MCF 10A (cell line): ENCODE results near the gene C2orf49. TPM values are rescaled to one million over a fixed set of nuclear protein-coding genes. Genes with fewer than 3 reads are reported as not detected.

Experiments used
- BruUV-seq: library from RNA; stranded (reverse); fragments of 400-500 nt; replicated peaks from 2 replicates; lab custom pipeline; 2021; lab: Mats Ljungman, UMichigan
- CTCF ChIA-PET: fragments of 300-600 bp; sonication (Branson Sonifier 250); formaldehyde crosslinking; extraction: SDS; loops from one replicate; lab custom pipeline; 2021; ENCODE audit warnings: antibody characterized with exemption, inconsistent platforms; lab: Yijun Ruan, JAX
- POLR2A ChIA-PET: fragments of 300-600, 350-650 bp; sonication (Branson Sonifier 250); formaldehyde crosslinking; extraction: SDS; loops from one replicate; lab custom pipeline; 2020; ENCODE audit warnings: antibody characterized with exemption, inconsistent platforms; lab: Yijun Ruan, JAX
- DNase-seq: peaks from one replicate; pipeline ENCODE4 v3.0.0-alpha.2; 2018; ENCODE audit not compliant: unreplicated experiment
- H3K27ac Mint-ChIP-seq: one replicate; pipeline ENCODE4 v1.8.0; 2022; ENCODE audit warnings: mild to moderate bottlenecking, low read depth, mixed read lengths; ENCODE audit not compliant: unreplicated experiment
- H3K27me3 Mint-ChIP-seq: one replicate; pipeline ENCODE4 v1.8.0; 2022; ENCODE audit warnings: mixed read lengths; ENCODE audit not compliant: insufficient read depth, unreplicated experiment
- H3K36me3 Mint-ChIP-seq: one replicate; pipeline ENCODE4 v1.8.0; 2022; ENCODE audit warnings: mild to moderate bottlenecking, moderate library complexity, mixed read lengths; ENCODE audit not compliant: insufficient read depth, unreplicated experiment
- H3K4me1 Mint-ChIP-seq: one replicate; pipeline ENCODE4 v1.8.0; 2022; ENCODE audit warnings: mixed read lengths; ENCODE audit not compliant: insufficient read depth, unreplicated experiment
- H3K4me3 Mint-ChIP-seq: one replicate; pipeline ENCODE4 v1.8.0; 2022; ENCODE audit warnings: mild to moderate bottlenecking, moderate library complexity, mixed read lengths; ENCODE audit not compliant: unreplicated experiment
- H3K9me3 Mint-ChIP-seq: one replicate; pipeline ENCODE4 v1.8.0; 2022; ENCODE audit warnings: mixed read lengths; ENCODE audit not compliant: unreplicated experiment
- CTCF ChIP-seq: fragments of 200-600 bp; IDR thresholded peaks from one replicate; pipeline ENCODE4 v1.8.0; 2022; ENCODE audit warnings: antibody characterized with exemption, mild to moderate bottlenecking; ENCODE audit not compliant: unreplicated experiment
- intact Hi-C: fragments of 100-400 bp; cut with micrococcal nuclease; formaldehyde crosslinking; loops from 2 replicates; pipeline ENCODE4 v1.14.1; 2022
- total RNA-seq: library from RNA; stranded (reverse); gene quantifications from 2 replicates; pipeline ENCODE4 v1.2.3, GENCODE V29; 2022

The C2orf49 gene
- total RNA-seq, 1 experiment from 2014 or later: 24.2 TPM

GRCh38 chr2:105393373-105394055, 56.2 kb downstream of the C2orf49 start:
- Mint-ChIP-seq H3K27ac (no peak overlapping the region), H3K27me3 (no peaks in the 10 kb centered on the region), H3K4me1 (peaks cover 49% of the 10 kb centered on the region), H3K36me3 (peaks cover 48% of the 10 kb centered on the region), H3K4me3 (no peak overlapping the region), H3K9me3 (no peaks in the 10 kb centered on the region)
- no peak for TF ChIP-seq CTCF
- ChIA-PET CTCF (interaction anchor here (0.5 to 3.1 kb wide), 5 partner anchors 11 to 150 kb away, joined by 3 to 14 read pairs (median 9); no protein-coding TSS in a partner anchor), POLR2A (interaction anchor here (1.2 to 8.4 kb wide), 2 partner anchors 17 to 24 kb away, joined by 4 to 119 read pairs; no protein-coding TSS in a partner anchor)
- no peak for DNase-seq
- no TSS peak for BruUV-seq
- intact Hi-C loops: no loop called here

GRCh38 chr2:105394951-105395611, 57.7 kb downstream of the C2orf49 start:
- peak overlapping the region; percentile 87 for H3K4me3 Mint-ChIP-seq
- no peaks in the 10 kb centered on the region for H3K27me3 Mint-ChIP-seq
- intact Hi-C loops: loop anchor here (5.0 kb wide), 2 partner anchors 38 to 117 kb away; no protein-coding TSS in a partner anchor
- H3K9me3 Mint-ChIP-seq: no peaks in the 10 kb centered on the region
- H3K36me3 Mint-ChIP-seq: peaks cover 33% of the 10 kb centered on the region
- no TSS peak for BruUV-seq
- POLR2A ChIA-PET: interaction anchor here (0.9 to 8.4 kb wide), 6 partner anchors 9 to 126 kb away, joined by 3 to 119 read pairs (median 18); partner anchors contain the start of gene C2orf49
- H3K4me1 Mint-ChIP-seq: peaks cover 49% of the 10 kb centered on the region
- no peak for DNase-seq
- CTCF ChIA-PET: interaction anchor here (0.6 to 3.1 kb wide), 4 partner anchors 9 to 131 kb away, joined by 3 to 14 read pairs (median 6); no protein-coding TSS in a partner anchor
- TF ChIP-seq CTCF: no peak
- H3K27ac Mint-ChIP-seq: peak overlapping the region; percentile 91

GRCh38 chr2:105395691-105396090, 58.4 kb downstream of the C2orf49 start:
- Mint-ChIP-seq H3K36me3 (peaks cover 31% of the 10 kb centered on the region), H3K4me3 (peak overlapping the region; percentile 87), H3K9me3 (no peaks in the 10 kb centered on the region), H3K27ac (peak overlapping the region; percentile 91), H3K27me3 (no peaks in the 10 kb centered on the region), H3K4me1 (peaks cover 49% of the 10 kb centered on the region)
- POLR2A ChIA-PET: interaction anchor here (0.6 to 8.4 kb wide), 11 partner anchors 8 to 797 kb away, joined by 3 to 119 read pairs (median 6); partner anchors contain the start of gene C2orf49
- no peak for DNase-seq
- no TSS peak for BruUV-seq
- no peak for TF ChIP-seq CTCF
- intact Hi-C loops: loop anchor here (1.0 to 5.0 kb wide), 3 partner anchors 38 to 117 kb away; no protein-coding TSS in a partner anchor
- CTCF ChIA-PET: interaction anchor here (0.6 to 3.1 kb wide), 8 partner anchors 14 to 130 kb away, joined by 3 to 14 read pairs (median 4); no protein-coding TSS in a partner anchor
